GM23338 (cell line): ENCODE results near the gene PITHD1. TPM values are rescaled to one million over a fixed set of nuclear protein-coding genes. Genes with fewer than 3 reads are reported as not detected.

Source experiments
- ATAC-seq: fragments of 200-7000 bp; cut with Tn5 transposase; 3 replicates; pipeline ENCODE4 v1.9.1; 2020
- DNase-seq: peaks from one replicate; pipeline ENCODE4 v3.0.0-alpha.2; 2015; ENCODE audit warnings: low spot score
- H2AFZ ChIP-seq: fragments of 200-600 bp; sonication (generic); 2 replicates; pipeline ENCODE4 v1.8.0; 2016; ENCODE audit warnings: antibody characterized with exemption, mild to moderate bottlenecking, moderate library complexity
- H3F3A ChIP-seq: fragments of 200-600 bp; sonication (generic); replicated peaks from 2 replicates; pipeline ENCODE4 v1.8.0; 2017; ENCODE audit warnings: antibody characterized with exemption, mixed run types, low read depth
- H3K27ac ChIP-seq: fragments of 200-600 bp; sonication (generic); 2 replicates; pipeline ENCODE4 v1.6.1; 2016; ENCODE audit warnings: low read depth
- H3K27me3 ChIP-seq: fragments of 200-600 bp; sonication (generic); 2 replicates; pipeline ENCODE4 v1.8.0; 2016; ENCODE audit warnings: mild to moderate bottlenecking, mixed run types, moderate library complexity; ENCODE audit not compliant: insufficient read depth
- H3K36me3 ChIP-seq: fragments of 200-600 bp; sonication (generic); 2 replicates; pipeline ENCODE4 v1.8.0; 2016; ENCODE audit warnings: mild to moderate bottlenecking; ENCODE audit not compliant: insufficient read depth
- H3K4me1 ChIP-seq: fragments of 200-600 bp; sonication (generic); 2 replicates; pipeline ENCODE4 v1.8.0; 2016; ENCODE audit warnings: mild to moderate bottlenecking, moderate library complexity; ENCODE audit not compliant: insufficient read depth
- H3K4me2 ChIP-seq: fragments of 200-600 bp; sonication (generic); 2 replicates; pipeline ENCODE4 v1.7.1; 2017; ENCODE audit warnings: mixed run types
- H3K4me3 ChIP-seq: fragments of 200-600 bp; sonication (generic); 2 replicates; pipeline ENCODE4 v1.6.1; 2016; ENCODE audit warnings: mixed run types
- H3K79me2 ChIP-seq: fragments of 200-600 bp; sonication (generic); replicated peaks from 2 replicates; pipeline ENCODE4 v1.8.0; 2017; ENCODE audit warnings: mild to moderate bottlenecking; ENCODE audit not compliant: insufficient read depth
- H3K9me2 ChIP-seq: fragments of 200-600 bp; sonication (generic); 2 replicates; pipeline ENCODE4 v1.8.0; 2017; ENCODE audit not compliant: insufficient read depth
- H4K20me1 ChIP-seq: fragments of 200-600 bp; sonication (generic); replicated peaks from 2 replicates; pipeline ENCODE4 v1.8.0; 2017; ENCODE audit warnings: mild to moderate bottlenecking; ENCODE audit not compliant: insufficient read depth
- H3K27ac Mint-ChIP-seq: 2 replicates; pipeline ENCODE4 v1.8.0; 2020; ENCODE audit warnings: inconsistent platforms, mild to moderate bottlenecking, moderate library complexity, mixed read lengths
- H3K27me3 Mint-ChIP-seq: 3 replicates; pipeline ENCODE4 v1.8.0; 2022; ENCODE audit warnings: low read depth, mild to moderate bottlenecking, moderate library complexity, mixed read lengths, inconsistent platforms; ENCODE audit not compliant: insufficient read depth, poor library complexity
- H3K36me3 Mint-ChIP-seq: 3 replicates; pipeline ENCODE4 v1.8.0; 2021; ENCODE audit warnings: low read depth, mild to moderate bottlenecking, inconsistent platforms, moderate library complexity, mixed read lengths
- H3K4me1 Mint-ChIP-seq: 3 replicates; pipeline ENCODE4 v1.8.0; 2020; ENCODE audit warnings: mild to moderate bottlenecking, inconsistent platforms, mixed read lengths
- H3K4me3 Mint-ChIP-seq: 3 replicates; pipeline ENCODE4 v1.8.0; 2021; ENCODE audit warnings: moderate library complexity, mild to moderate bottlenecking, inconsistent platforms, mixed read lengths
- H3K9me3 Mint-ChIP-seq: 3 replicates; pipeline ENCODE4 v1.8.0; 2020; ENCODE audit warnings: moderate library complexity, mild to moderate bottlenecking, inconsistent platforms, mixed read lengths
- CREB1 ChIP-seq: fragments of 250-450 bp; sonication (Bioruptor Pico); IDR thresholded peaks from 2 replicates; pipeline ENCODE4 v1.5.0; 2020; ENCODE audit warnings: low read depth, mild to moderate bottlenecking, moderate library complexity
- POLR2AphosphoS5 ChIP-seq: IDR thresholded peaks from 2 replicates; pipeline ENCODE4 v1.6.1; 2016; ENCODE audit warnings: antibody characterized with exemption, low read depth
- polyA plus RNA-seq: library from polyadenylated mRNA; unstranded; fragments of >200 nt; fragmentation: Nextera tagmentation; extraction: Ambion mirVana; gene quantifications from 2 replicates; pipeline ENCODE4 v1.2.1, GENCODE V29; 2016
- total RNA-seq: library from RNA; depleted of rRNA; stranded (reverse); fragments of >200 nt; shearing (Covaris generic); gene quantifications from 2 replicates; pipeline ENCODE4 v1.2.3, GENCODE V29; 2014
- TF ChIP-seq, protein P1 (sequence below): IDR thresholded peaks from 2 replicates; pipeline ENCODE4 v1.6.1; 2016; ENCODE audit warnings: antibody characterized with exemption
- TF ChIP-seq, protein P2 (sequence below): fragments of 250-450 bp; sonication (Bioruptor Pico); IDR thresholded peaks from 2 replicates; pipeline ENCODE4 v1.5.0; 2020; ENCODE audit warnings: mild to moderate bottlenecking, moderate library complexity

Gene PITHD1
- total and polyA plus RNA-seq, 2 experiments from 2014 or later, result 52.9 to 99.0 TPM

DNA sequence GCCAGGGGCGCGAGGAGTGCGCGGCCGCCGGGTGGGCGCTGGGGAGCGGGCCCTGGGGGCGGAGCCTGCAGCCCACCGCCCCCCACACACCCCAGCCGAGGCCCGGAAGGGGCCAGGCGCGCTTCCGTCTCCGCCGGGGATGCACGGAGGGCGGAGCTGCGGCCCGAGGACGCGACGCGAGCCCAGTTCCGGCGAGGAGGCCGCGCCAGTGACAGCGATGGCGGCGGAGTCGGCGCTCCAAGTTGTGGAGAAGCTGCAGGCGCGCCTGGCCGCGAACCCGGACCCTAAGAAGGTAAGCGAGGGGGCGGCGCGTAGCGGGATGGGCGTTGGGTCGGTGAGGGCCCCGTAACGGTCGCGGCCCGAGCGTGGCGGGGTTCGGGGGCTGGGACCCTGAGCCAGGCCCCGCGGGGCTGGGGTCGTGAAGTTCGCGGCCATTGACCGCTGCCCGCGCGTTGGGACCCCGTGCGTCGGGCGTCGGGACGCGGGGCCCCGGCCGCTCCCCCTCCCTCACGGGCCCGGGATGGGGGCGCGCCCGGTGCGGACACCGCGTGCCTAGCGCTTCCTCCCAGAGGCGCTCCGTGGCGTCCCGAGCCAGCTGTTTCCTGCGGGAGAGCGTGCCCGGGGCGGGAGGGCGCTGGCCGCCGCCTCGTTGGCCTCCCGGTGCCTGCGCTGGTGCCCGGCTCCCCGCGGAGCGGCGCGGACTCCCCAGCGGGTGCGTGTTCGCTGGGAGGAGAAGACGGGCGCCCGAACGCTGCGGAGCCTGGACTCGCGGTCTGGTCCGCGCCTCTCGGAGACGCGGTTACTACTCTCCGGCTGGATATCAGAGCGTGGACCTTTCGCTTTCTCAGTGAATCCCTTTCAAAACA is 34.7 kb upstream of the PITHD1 start, which contains the start of gene ELOA:
Gene ELOA (plus strand): TSS at position 185 of the 866 bp plus-strand sequence. CDS start 33 bp downstream, at position 218.
- ATAC-seq, result peak; percentile 91
- H3K9me2 ChIP-seq, result no peaks in the 10 kb centered on the region

More for the DNA sequence above, 34.7 kb upstream of the PITHD1 start, which contains the start of gene ELOA:
- Histone ChIP-seq H3K79me2 (peaks cover 48% of the 10 kb centered on the region), H3K4me2 (peak within 1 kb of the TSS; percentile 90), H2AFZ (peak within 1 kb of the TSS; percentile 89), H3K4me3 (peak within 1 kb of the TSS; percentile 95), H3K27me3 (no peaks in the 10 kb centered on the region), H3K36me3 (peaks cover 5% of the 10 kb centered on the region; the same call in 1 of the 2 replicates), H3K27ac (peak within 1 kb of the TSS; percentile 81), H4K20me1 (peaks cover 30% of the 10 kb centered on the region), H3K4me1 (peaks cover 16% of the 10 kb centered on the region), H3F3A (no peaks in the 10 kb centered on the region)
- no peaks in the 10 kb centered on the region for H3K9me3 Mint-ChIP-seq
- H3K4me3 Mint-ChIP-seq, result peak within 1 kb of the TSS; percentile 94
- H3K27ac Mint-ChIP-seq, result peak within 1 kb of the TSS; percentile 95
- peak; percentile 94 for TF ChIP-seq POLR2AphosphoS5
- TF ChIP-seq, protein P1, sequence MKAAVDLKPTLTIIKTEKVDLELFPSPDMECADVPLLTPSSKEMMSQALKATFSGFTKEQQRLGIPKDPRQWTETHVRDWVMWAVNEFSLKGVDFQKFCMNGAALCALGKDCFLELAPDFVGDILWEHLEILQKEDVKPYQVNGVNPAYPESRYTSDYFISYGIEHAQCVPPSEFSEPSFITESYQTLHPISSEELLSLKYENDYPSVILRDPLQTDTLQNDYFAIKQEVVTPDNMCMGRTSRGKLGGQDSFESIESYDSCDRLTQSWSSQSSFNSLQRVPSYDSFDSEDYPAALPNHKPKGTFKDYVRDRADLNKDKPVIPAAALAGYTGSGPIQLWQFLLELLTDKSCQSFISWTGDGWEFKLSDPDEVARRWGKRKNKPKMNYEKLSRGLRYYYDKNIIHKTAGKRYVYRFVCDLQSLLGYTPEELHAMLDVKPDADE, result peak; percentile 49; the same call in 1 of the 2 replicates
- TF ChIP-seq CREB1 (CRISPR knock-in tag), result peak; percentile 39; the same call in 1 of the 2 replicates
- TF ChIP-seq, protein P2, sequence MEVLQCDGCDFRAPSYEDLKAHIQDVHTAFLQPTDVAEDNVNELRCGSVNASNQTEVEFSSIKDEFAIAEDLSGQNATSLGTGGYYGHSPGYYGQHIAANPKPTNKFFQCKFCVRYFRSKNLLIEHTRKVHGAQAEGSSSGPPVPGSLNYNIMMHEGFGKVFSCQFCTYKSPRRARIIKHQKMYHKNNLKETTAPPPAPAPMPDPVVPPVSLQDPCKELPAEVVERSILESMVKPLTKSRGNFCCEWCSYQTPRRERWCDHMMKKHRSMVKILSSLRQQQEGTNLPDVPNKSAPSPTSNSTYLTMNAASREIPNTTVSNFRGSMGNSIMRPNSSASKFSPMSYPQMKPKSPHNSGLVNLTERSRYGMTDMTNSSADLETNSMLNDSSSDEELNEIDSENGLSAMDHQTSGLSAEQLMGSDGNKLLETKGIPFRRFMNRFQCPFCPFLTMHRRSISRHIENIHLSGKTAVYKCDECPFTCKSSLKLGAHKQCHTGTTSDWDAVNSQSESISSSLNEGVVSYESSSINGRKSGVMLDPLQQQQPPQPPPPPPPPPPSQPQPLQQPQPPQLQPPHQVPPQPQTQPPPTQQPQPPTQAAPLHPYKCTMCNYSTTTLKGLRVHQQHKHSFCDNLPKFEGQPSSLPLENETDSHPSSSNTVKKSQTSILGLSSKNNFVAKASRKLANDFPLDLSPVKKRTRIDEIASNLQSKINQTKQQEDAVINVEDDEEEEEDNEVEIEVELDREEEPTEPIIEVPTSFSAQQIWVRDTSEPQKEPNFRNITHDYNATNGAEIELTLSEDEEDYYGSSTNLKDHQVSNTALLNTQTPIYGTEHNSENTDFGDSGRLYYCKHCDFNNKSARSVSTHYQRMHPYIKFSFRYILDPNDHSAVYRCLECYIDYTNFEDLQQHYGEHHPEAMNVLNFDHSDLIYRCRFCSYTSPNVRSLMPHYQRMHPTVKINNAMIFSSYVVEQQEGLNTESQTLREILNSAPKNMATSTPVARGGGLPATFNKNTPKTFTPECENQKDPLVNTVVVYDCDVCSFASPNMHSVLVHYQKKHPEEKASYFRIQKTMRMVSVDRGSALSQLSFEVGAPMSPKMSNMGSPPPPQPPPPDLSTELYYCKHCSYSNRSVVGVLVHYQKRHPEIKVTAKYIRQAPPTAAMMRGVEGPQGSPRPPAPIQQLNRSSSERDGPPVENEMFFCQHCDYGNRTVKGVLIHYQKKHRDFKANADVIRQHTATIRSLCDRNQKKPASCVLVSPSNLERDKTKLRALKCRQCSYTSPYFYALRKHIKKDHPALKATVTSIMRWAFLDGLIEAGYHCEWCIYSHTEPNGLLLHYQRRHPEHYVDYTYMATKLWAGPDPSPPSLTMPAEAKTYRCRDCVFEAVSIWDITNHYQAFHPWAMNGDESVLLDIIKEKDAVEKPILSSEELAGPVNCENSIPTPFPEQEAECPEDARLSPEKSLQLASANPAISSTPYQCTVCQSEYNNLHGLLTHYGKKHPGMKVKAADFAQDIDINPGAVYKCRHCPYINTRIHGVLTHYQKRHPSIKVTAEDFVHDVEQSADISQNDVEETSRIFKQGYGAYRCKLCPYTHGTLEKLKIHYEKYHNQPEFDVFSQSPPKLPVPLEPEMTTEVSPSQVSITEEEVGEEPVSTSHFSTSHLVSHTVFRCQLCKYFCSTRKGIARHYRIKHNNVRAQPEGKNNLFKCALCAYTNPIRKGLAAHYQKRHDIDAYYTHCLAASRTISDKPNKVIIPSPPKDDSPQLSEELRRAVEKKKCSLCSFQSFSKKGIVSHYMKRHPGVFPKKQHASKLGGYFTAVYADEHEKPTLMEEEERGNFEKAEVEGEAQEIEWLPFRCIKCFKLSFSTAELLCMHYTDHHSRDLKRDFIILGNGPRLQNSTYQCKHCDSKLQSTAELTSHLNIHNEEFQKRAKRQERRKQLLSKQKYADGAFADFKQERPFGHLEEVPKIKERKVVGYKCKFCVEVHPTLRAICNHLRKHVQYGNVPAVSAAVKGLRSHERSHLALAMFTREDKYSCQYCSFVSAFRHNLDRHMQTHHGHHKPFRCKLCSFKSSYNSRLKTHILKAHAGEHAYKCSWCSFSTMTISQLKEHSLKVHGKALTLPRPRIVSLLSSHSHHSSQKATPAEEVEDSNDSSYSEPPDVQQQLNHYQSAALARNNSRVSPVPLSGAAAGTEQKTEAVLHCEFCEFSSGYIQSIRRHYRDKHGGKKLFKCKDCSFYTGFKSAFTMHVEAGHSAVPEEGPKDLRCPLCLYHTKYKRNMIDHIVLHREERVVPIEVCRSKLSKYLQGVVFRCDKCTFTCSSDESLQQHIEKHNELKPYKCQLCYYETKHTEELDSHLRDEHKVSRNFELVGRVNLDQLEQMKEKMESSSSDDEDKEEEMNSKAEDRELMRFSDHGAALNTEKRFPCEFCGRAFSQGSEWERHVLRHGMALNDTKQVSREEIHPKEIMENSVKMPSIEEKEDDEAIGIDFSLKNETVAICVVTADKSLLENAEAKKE (CRISPR knock-in tag), result no peak
- peaks cover 8% of the 10 kb centered on the region for H3K27me3 Mint-ChIP-seq
- H3K4me1 Mint-ChIP-seq, result peaks cover 27% of the 10 kb centered on the region
- peaks cover 14% of the 10 kb centered on the region; the same call in 2 of the 3 replicates for H3K36me3 Mint-ChIP-seq
- peak; percentile 92 for DNase-seq
